ENCODE measurements around the gene FAT3.

DNA sequence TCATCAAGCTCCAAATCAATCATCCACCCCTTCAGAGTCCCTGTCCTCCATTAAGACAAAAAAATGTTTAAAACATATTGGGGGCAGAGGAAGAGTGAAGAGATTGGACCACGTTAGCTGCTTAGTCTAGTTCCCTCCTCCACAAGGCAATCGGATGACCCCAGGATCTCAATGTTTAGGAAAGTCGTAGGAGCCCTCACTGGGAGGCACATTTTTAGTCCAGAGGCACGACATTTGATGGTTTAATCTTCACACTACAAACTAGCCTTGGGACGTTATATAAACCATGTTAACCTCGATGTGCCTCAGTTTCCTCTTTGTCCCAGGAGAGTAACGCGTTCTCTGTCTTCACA lies 588 bp upstream of the FAT3 start:
- no peak for TF ChIP-seq SUZ12 (IDR thresholded peaks at IDR 0.05)
- TF ChIP-seq FOXM1 (IDR thresholded peaks at IDR 0.05; ENCODE audit: borderline replicate concordance), result no peak
- TF ChIP-seq HDGF (IDR thresholded peaks at IDR 0.05; ENCODE audit: borderline replicate concordance), result no peak
- no peak for TF ChIP-seq ZNF384 (IDR thresholded peaks at IDR 0.05)
- no peak for TF ChIP-seq NFRKB (IDR thresholded peaks at IDR 0.05)
